Measurements from ENCODE around the gene NTPCR.

DNA sequence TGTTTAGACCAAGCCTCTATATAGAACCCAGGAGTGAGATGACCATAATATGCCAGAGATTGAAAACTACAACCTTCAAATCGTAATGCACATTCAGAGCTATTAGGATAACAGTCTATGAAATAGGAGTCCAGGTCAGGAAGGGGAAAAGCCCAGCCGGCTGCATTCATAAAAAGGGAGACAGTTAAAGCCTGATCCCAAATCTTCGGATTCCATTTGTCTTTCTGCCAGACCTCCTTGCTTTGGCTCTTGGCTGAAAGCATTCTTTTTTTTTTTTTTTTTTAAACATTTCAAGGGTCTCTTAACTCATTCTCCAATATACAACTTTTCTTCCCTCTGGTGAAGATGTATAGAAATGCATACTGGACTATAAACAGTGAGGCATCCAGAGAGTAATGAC is 81.1 kb downstream of the NTPCR start:
- TF ChIP-seq, protein P1, sequence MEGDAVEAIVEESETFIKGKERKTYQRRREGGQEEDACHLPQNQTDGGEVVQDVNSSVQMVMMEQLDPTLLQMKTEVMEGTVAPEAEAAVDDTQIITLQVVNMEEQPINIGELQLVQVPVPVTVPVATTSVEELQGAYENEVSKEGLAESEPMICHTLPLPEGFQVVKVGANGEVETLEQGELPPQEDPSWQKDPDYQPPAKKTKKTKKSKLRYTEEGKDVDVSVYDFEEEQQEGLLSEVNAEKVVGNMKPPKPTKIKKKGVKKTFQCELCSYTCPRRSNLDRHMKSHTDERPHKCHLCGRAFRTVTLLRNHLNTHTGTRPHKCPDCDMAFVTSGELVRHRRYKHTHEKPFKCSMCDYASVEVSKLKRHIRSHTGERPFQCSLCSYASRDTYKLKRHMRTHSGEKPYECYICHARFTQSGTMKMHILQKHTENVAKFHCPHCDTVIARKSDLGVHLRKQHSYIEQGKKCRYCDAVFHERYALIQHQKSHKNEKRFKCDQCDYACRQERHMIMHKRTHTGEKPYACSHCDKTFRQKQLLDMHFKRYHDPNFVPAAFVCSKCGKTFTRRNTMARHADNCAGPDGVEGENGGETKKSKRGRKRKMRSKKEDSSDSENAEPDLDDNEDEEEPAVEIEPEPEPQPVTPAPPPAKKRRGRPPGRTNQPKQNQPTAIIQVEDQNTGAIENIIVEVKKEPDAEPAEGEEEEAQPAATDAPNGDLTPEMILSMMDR (IDR thresholded peaks at IDR 0.05 in 2 of 3, conservative IDR thresholded peaks at IDR 0.05 in 1 of 3; ENCODE audit: borderline replicate concordance in 1 of 3, insufficient read depth in 1 of 3, low read depth in 2 of 3, low read length in 2 of 3) = no peak
- TF ChIP-seq POLR2A (IDR thresholded peaks at IDR 0.05; ENCODE audit: borderline replicate concordance, extremely low read depth, insufficient read depth, insufficient read length) = no peak
- no peak for TF ChIP-seq POLR2AphosphoS5 (IDR thresholded peaks at IDR 0.05; ENCODE audit: low read depth, low read length)

Measured in HCT116 (cell line).